Body of pancreas (tissue), 4 donors: Measurements from ENCODE around the gene HELZ. TPM values are rescaled to one million over a fixed set of nuclear protein-coding genes. Genes with fewer than 3 reads are reported as not detected.
A peak's percentile ranks its signal among the peaks of the same experiment; 100 is the strongest.

Experiments
- ATAC-seq: fragments of 150-250 bp; one replicate; pipeline ENCODE4 v1.9.1; 2016
- DNase-seq, 4 donors: peaks; one replicate each; pipeline ENCODE4 v3.0.0-alpha.2; 2019
- H3K27ac ChIP-seq, 4 donors: fragments of 200-600 bp; sonication (generic); 1 replicate in 3 of 4; 2 replicates in 1 of 4; pipeline versions ENCODE4 v1.5.1 to v1.6.1; 2016 to 2019; ENCODE audit warnings: mild to moderate bottlenecking in 1 of 4, mixed read lengths in 1 of 4, moderate library complexity in 1 of 4
- H3K27me3 ChIP-seq, 2 donors: fragments of 200-600 bp; sonication (generic); one replicate each; pipeline ENCODE4 v1.6.0; 2016; ENCODE audit warnings: mild to moderate bottlenecking in 1 of 2
- H3K36me3 ChIP-seq, 2 donors: fragments of 200-600 bp; sonication (generic); replicated peaks in 1 of 2; 2 replicates each; pipeline ENCODE4 v1.5.1; 2016; ENCODE audit warnings: low read depth in 2 of 2; ENCODE audit not compliant: insufficient read depth in 1 of 2
- H3K4me1 ChIP-seq: fragments of 200-600 bp; sonication (generic); one replicate; pipeline ENCODE4 v1.6.0; 2016
- H3K4me3 ChIP-seq, 2 donors: fragments of 200-600 bp; sonication (generic); 1 replicate in 1 of 2; 2 replicates in 1 of 2; pipeline ENCODE4 v1.5.1; 2016 to 2019
- H3K9me3 ChIP-seq, 3 donors: fragments of 200-600 bp; sonication (generic); 1 replicate in 2 of 3; 2 replicates in 1 of 3; pipeline ENCODE4 v1.5.1; 2016
- CTCF ChIP-seq, 7 experiments: fragments of 450-650 bp in 4 of 7; fragments of 200-600 bp in 3 of 7; sonication (generic) in 3 of 7; IDR thresholded peaks; one replicate each; pipeline ENCODE4 v1.5.1; 2016 to 2019; ENCODE audit warnings: antibody characterized with exemption in 7 of 7
- POLR2A ChIP-seq, 3 donors: fragments of 450-650 bp; IDR thresholded peaks; one replicate each; pipeline ENCODE4 v1.6.1; 2016; ENCODE audit warnings: antibody characterized with exemption in 3 of 3, mild to moderate bottlenecking in 2 of 3
- WGBS, 2 donors: methylation state at CpG; one replicate each; pipeline ENCODE4 v1.1.5; 2017; 5-methylcytosine and 5-hydroxymethylcytosine counted together
- intact Hi-C: fragments of 100-400 bp; cut with DNase I; formaldehyde crosslinking; loops from one replicate; pipeline ENCODE4 v1.15.1; 2023
- total RNA-seq, 2 donors: library from RNA; depleted of rRNA; stranded (reverse); fragments of >200 nt; gene quantifications; one replicate each; pipeline ENCODE4 v1.1.0, GENCODE V29; 2016

HELZ gene
- total RNA-seq, 2 donors from 2014 or later = 21.0 to 34.6 TPM

DNA sequence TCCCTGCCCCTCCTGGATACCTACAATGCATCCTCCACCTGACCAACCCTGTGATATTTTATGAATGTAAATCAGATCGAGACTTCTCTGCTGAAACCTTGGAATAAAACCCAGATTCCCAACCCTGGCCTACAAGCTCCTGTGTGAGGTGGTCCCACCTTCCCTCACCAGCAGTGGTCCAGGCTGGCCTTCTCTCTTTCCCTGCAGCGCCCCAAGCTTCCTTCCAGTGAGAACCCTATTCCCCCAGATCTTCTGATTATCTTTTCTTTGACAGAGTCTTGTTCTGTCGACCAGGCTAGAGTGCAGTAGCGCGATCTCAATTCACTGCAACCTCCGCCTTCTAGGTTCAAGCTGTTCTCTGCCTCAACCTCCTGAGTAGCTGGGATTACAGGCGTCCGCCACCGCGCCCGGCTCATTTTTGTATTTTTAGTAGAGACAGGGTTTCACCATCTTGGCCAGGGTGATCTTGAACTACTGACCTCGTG, 2.5 kb upstream of the HELZ start:
- no peak for ATAC-seq
- no peak overlapping the region for H3K27ac ChIP-seq
- TF ChIP-seq CTCF (IDR thresholded peaks at IDR 0.05) (no peak), POLR2A (IDR thresholded peaks at IDR 0.05) (no peak)
- no peaks in the 10 kb centered on the region for H3K27me3 ChIP-seq
- DNase-seq = no peak
- peaks cover 24% of the 10 kb centered on the region for H3K4me1 ChIP-seq
- H3K9me3 ChIP-seq = no peaks in the 10 kb centered on the region
- intact Hi-C loops = no loop called here
- H3K4me3 ChIP-seq = no peak overlapping the region
- WGBS, 2 donors = 93 to 95% methylated on average over 12 of the region's 12 CpGs
- H3K36me3 ChIP-seq = no peaks in the 10 kb centered on the region

- TF ChIP-seq CTCF (IDR thresholded peaks at IDR 0.05) (no peak), POLR2A (IDR thresholded peaks at IDR 0.05) (no peak)
- H3K9me3 ChIP-seq = no peaks in the 10 kb centered on the region
- H3K27ac ChIP-seq = peak overlapping the region; percentile 25 to 94 (median 90)
- ATAC-seq = peak; percentile 30
- no peaks in the 10 kb centered on the region for H3K27me3 ChIP-seq
- H3K4me3 ChIP-seq = no peak overlapping the region
- 36 to 46% methylated on average over 15 to 17 of the region's 17 CpGs for WGBS, 2 donors
- intact Hi-C loops = no loop called here
- peaks cover 26% of the 10 kb centered on the region for H3K4me1 ChIP-seq
- no peaks in the 10 kb centered on the region for H3K36me3 ChIP-seq
- DNase-seq = peak; percentile 42 to 79 (median 58)
These were observed 1.8 kb upstream of the HELZ start for GRCh38 chr17:67246653-67247415.

DNA sequence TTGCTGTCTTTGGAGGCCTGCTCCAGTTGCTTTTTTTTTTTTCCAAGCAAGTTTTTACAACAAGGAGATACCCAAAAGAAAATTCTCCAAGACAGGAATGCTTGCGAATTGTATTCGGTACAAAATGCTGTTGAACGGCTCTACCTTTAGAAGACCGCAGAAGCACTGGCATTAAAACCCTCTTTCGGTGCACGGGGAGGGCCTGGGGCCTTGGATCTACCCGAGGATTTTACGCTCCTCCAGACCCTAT, 1.3 kb upstream of the HELZ start:
- no peak for TF ChIP-seq CTCF (IDR thresholded peaks at IDR 0.05)
- TF ChIP-seq POLR2A (IDR thresholded peaks at IDR 0.05) = no peak
- H3K4me3 ChIP-seq = peak overlapping the region in 1 of 2 donors; percentile 97
- peaks cover 30% of the 10 kb centered on the region for H3K4me1 ChIP-seq
- 52 to 55% methylated on average over 4 to 8 of the region's 8 CpGs for WGBS, 2 donors
- ATAC-seq = no peak
- peak overlapping the region; percentile 25 to 94 (median 90) for H3K27ac ChIP-seq
- DNase-seq = no peak
- H3K27me3 ChIP-seq = no peaks in the 10 kb centered on the region
- no peaks in the 10 kb centered on the region for H3K36me3 ChIP-seq
- intact Hi-C loops = no loop called here
- H3K9me3 ChIP-seq = no peaks in the 10 kb centered on the region

DNA sequence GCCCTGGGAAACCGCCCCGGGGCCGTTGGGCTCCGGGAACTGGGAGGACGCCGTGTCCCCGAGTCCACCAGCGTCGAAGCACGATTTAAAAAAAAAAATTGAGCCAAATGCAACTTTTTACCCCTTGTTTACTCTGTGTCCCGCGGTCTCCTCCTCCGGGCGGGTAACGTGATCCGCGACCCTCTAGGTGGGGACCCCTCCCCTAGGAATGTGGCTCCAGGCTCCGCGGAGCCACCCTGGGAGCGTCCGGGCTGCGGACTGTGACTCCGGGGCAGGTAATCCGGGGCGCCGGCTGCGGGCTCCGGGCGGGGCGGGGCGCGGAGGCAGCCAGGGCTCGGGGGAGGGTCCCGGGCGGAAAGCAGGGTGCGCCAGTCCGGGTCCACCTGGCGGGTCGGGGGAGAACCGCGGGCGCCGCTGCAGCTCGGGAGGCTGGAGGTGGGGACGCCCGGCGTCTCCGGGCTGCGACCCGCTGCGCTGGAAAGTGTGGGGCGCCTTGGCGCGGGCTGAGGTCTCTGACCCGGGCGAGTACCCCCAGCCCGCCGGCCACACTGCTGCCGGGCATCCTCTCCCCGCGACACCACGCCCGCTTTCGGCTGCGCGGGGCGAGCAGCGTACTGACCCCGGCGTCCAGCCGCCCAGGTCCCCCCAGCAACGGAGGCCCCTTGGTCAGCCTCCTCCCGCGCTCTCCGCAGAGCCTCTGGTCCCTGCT, 852 bp upstream of the HELZ start:
- H3K36me3 ChIP-seq = no peaks in the 10 kb centered on the region
- peak; percentile 33 to 56 (median 42) for DNase-seq
- intact Hi-C loops = no loop called here
- H3K27ac ChIP-seq = peak overlapping the region; percentile 64 to 94 (median 90)
- WGBS, 2 donors = 2 to 24% methylated on average over 3 to 65 of the region's 75 CpGs
- peak; percentile 49 for ATAC-seq
- no peaks in the 10 kb centered on the region for H3K9me3 ChIP-seq
- H3K27me3 ChIP-seq = no peaks in the 10 kb centered on the region
- peaks cover 35% of the 10 kb centered on the region for H3K4me1 ChIP-seq
- TF ChIP-seq CTCF (IDR thresholded peaks at IDR 0.05) = peak in 1 of 7 experiments; percentile 15
- TF ChIP-seq POLR2A (IDR thresholded peaks at IDR 0.05) = no peak
- H3K4me3 ChIP-seq = peak overlapping the region; percentile 85 to 97
